GM20000 (cell line): ENCODE measurements around the gene BOLA2B.

ENCODE experiments used
- DNase-seq: peaks from one replicate; pipeline ENCODE4 v3.0.0; 2012; ENCODE audit warnings: low spot score
- CTCF ChIP-seq: IDR thresholded peaks from 2 replicates; pipeline ENCODE4 v1.5.1; 2012; ENCODE audit warnings: mild to moderate bottlenecking, control low read depth; ENCODE audit errors: extremely low read depth, missing control alignments

The BOLA2B gene

GRCh38 chr16:30147843-30148510 lies 45.5 kb downstream of the BOLA2B start:
- no peak for DNase-seq
- no peak for TF ChIP-seq CTCF

DNA sequence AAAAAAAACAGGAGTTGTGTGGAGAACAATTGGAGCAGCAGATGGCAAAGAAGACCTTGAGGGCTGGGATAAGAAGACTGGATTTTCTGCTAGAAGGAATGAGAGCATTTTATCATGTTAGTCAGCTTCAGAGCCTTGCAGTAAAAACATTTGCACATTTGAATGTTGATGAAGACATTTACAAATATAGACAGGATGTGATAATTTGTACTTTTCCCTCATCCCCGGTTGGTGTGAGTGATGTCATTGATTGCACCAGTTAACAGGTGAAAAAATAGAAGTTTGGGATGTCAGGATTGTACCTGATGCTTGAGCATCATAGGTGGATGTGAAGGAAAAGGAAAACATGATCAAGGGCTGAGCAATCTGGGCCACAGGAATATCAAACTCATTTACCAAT lies 47.8 kb downstream of the BOLA2B start:
- TF ChIP-seq CTCF = no peak
- DNase-seq = no peak

DNA sequence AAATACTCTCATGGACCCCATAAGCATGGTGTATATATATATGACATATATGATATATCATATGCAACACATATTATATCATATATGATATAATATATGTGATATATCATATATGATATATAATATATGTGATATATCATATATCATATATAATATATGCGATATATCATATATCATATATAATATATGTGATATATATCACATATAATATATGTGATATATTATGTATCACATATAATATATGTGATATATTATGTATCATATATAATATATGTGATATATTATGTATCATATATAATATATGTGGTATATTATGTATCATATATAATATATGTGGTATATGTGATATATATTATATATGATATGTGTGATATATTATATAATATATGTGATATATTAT lies 48.5 kb downstream of the BOLA2B start:
- DNase-seq = no peak
- TF ChIP-seq CTCF = no peak

GRCh38 chr16:30144017-30144416 lies 49.4 kb downstream of the BOLA2B start:
- DNase-seq = no peak
- no peak for TF ChIP-seq CTCF

GRCh38 chr16:30143347-30143702 lies 50.1 kb downstream of the BOLA2B start:
- DNase-seq = no peak
- no peak for TF ChIP-seq CTCF
